Medulla oblongata (tissue), 1 donor: Measurements from ENCODE around the gene IGFBP2.

Experiments
- DNase-seq: peaks from one replicate; pipeline ENCODE4 v3.0.0-alpha.2; 2015; ENCODE audit errors: extremely low spot score

Gene IGFBP2

GRCh38 chr2:216702756-216703155, 69.5 kb downstream of the IGFBP2 start:
- no peak for DNase-seq

DNA sequence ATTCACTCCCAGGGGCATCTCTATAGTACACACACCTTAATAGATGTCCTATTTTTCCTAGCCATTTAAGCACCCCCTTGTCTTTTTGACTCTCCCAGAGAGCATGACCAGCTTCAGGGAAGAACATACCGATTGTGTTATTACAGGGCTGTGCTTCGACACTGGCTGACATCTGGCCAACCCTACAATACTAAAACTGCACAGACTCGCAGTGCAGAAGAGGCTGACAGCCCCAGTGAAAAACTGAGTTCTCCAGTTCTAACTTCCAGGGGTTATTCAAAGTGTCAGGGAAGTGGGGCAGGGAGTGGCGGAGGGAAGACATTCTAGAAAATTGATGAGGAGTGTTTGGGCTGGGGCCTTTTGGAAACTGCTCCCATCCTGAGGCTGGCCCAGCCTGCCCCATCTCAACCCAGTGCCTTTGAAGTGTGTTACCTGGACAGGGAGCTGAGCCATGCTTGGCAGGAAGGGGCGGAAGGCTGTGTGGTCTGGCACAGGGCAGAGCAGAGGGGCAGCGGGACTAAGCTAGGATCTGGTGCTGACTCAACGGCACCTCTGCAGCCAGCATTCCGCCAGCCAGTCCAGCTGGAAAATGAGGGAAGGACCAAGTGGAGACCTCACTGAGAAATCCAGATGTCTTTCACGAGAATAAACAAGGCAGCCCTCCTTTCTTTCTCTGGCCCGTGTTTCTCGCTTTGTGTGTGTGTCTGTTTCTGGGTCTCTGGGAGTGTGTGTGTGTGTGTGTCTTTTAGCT, 77.5 kb downstream of the IGFBP2 start:
- no peak for DNase-seq

GRCh38 chr2:216711348-216711747, 78.1 kb downstream of the IGFBP2 start:
- DNase-seq = no peak

- DNase-seq = peak; percentile 77
Measured at GRCh38 chr2:216713691-216714336, 80.6 kb downstream of the IGFBP2 start.
